ENCODE measurements around the gene MAML3. TPM values are rescaled to one million over a fixed set of nuclear protein-coding genes. Genes with fewer than 3 reads are reported as not detected.

The MAML3 gene
- polyA plus RNA-seq, 1 donor (not counting 4 experiments of a cell fraction or from before 2014, with no cell fraction given) = 0.68 TPM

- dilution Hi-C loops (cut with MboI; ENCODE audit: extremely low pct_ligation_motif_present, low sequenced_read_pairs) = no loop called here
- Histone ChIP-seq H4K20me1 (ENCODE audit: control insufficient read depth, extremely low read depth, insufficient read depth, low read length) (no peaks in the 10 kb centered on the region), H3K27me3 (ENCODE audit: control insufficient read depth, extremely low read depth, insufficient read depth, low read length) (no peaks in the 10 kb centered on the region), H3K9me1 (ENCODE audit: control insufficient read depth, extremely low read depth, insufficient read depth, low read length) (no peaks in the 10 kb centered on the region), H3K9me3 (ENCODE audit: control insufficient read depth, low read depth, low read length) (no peaks in the 10 kb centered on the region), H3K9ac (ENCODE audit: control insufficient read depth, extremely low read depth, insufficient read depth, low read length) (no peak overlapping the region), H3K27ac (ENCODE audit: control insufficient read depth, insufficient read depth, low read length) (no peak overlapping the region), H3K4me1 (ENCODE audit: control insufficient read depth, extremely low read depth, insufficient read depth, low read length) (peaks cover 15% of the 10 kb centered on the region), H3K4me3 (ENCODE audit: control insufficient read depth in 2 of 3, extremely low read depth in 1 of 3, insufficient read depth in 2 of 3, low read depth in 1 of 3, low read length in 3 of 3) (no peak overlapping the region), H3K79me2 (ENCODE audit: control insufficient read depth, insufficient read depth, low read length) (no peaks in the 10 kb centered on the region), H3K4me2 (ENCODE audit: control insufficient read depth, extremely low read depth, insufficient read depth, low read depth, low read length) (peak overlapping the region; percentile 27), H3K36me3 (ENCODE audit: control insufficient read depth in 2 of 2, extremely low read depth in 1 of 2, insufficient read depth in 2 of 2, low read length in 2 of 2) (no peaks in the 10 kb centered on the region), H2AFZ (ENCODE audit: control insufficient read depth, low read length) (peak overlapping the region; percentile 32)
- no peak for TF ChIP-seq EZH2 (IDR thresholded peaks at IDR 0.05; ENCODE audit: low read length)
- FAIRE-seq = peak; percentile 23
- no peak for DNase-seq (ENCODE audit: low read depth, low spot score)
Observed at GRCh38 chr4:140047017-140047640, 106.9 kb downstream of the MAML3 start.

GRCh38 chr4:140046543-140046942 lies 107.4 kb downstream of the MAML3 start:
- H3K27ac ChIP-seq (ENCODE audit: control insufficient read depth, insufficient read depth, low read length) = no peak overlapping the region
- no peak overlapping the region for H3K4me3 ChIP-seq (ENCODE audit: control insufficient read depth in 2 of 3, extremely low read depth in 1 of 3, insufficient read depth in 2 of 3, low read depth in 1 of 3, low read length in 3 of 3)
- no peak for TF ChIP-seq CTCF (optimal IDR thresholded peaks at IDR 0.05 in 1 of 3, IDR thresholded peaks at IDR 0.05 in 1 of 3, conservative IDR thresholded peaks at IDR 0.05 in 1 of 3; ENCODE audit: extremely low read depth in 1 of 3, insufficient read depth in 2 of 3, low read length in 3 of 3)
- no peak for TF ChIP-seq EZH2 (IDR thresholded peaks at IDR 0.05; ENCODE audit: low read length)
- dilution Hi-C loops (cut with MboI; ENCODE audit: extremely low pct_ligation_motif_present, low sequenced_read_pairs) = no loop called here
- H3K4me1 ChIP-seq (ENCODE audit: control insufficient read depth, extremely low read depth, insufficient read depth, low read length) = peaks cover 15% of the 10 kb centered on the region
- H3K79me2 ChIP-seq (ENCODE audit: control insufficient read depth, insufficient read depth, low read length) = no peaks in the 10 kb centered on the region
- H4K20me1 ChIP-seq (ENCODE audit: control insufficient read depth, extremely low read depth, insufficient read depth, low read length) = no peaks in the 10 kb centered on the region
- H3K36me3 ChIP-seq (ENCODE audit: control insufficient read depth in 2 of 2, extremely low read depth in 1 of 2, insufficient read depth in 2 of 2, low read length in 2 of 2) = no peaks in the 10 kb centered on the region
- no peaks in the 10 kb centered on the region for H3K9me1 ChIP-seq (ENCODE audit: control insufficient read depth, extremely low read depth, insufficient read depth, low read length)
- H3K27me3 ChIP-seq (ENCODE audit: control insufficient read depth, extremely low read depth, insufficient read depth, low read length) = no peaks in the 10 kb centered on the region
- FAIRE-seq (no peak), DNase-seq (ENCODE audit: low read depth, low spot score) (no peak)
- no peaks in the 10 kb centered on the region for H3K9me3 ChIP-seq (ENCODE audit: control insufficient read depth, low read depth, low read length)
- H2AFZ ChIP-seq (ENCODE audit: control insufficient read depth, low read length) = no peak overlapping the region
- no peak overlapping the region for H3K4me2 ChIP-seq (ENCODE audit: control insufficient read depth, extremely low read depth, insufficient read depth, low read depth, low read length)
- no peak overlapping the region for H3K9ac ChIP-seq (ENCODE audit: control insufficient read depth, extremely low read depth, insufficient read depth, low read length)

GRCh38 chr4:140046016-140046415 lies 108.0 kb downstream of the MAML3 start:
- H4K20me1 ChIP-seq (ENCODE audit: control insufficient read depth, extremely low read depth, insufficient read depth, low read length) = no peaks in the 10 kb centered on the region
- dilution Hi-C loops (cut with MboI; ENCODE audit: extremely low pct_ligation_motif_present, low sequenced_read_pairs) = no loop called here
- DNase-seq (ENCODE audit: low read depth, low spot score) (no peak), FAIRE-seq (peak; percentile 46)
- no peaks in the 10 kb centered on the region for H3K27me3 ChIP-seq (ENCODE audit: control insufficient read depth, extremely low read depth, insufficient read depth, low read length)
- H3K9me3 ChIP-seq (ENCODE audit: control insufficient read depth, low read depth, low read length) = no peaks in the 10 kb centered on the region
- TF ChIP-seq EZH2 (IDR thresholded peaks at IDR 0.05; ENCODE audit: low read length) (no peak), CTCF (optimal IDR thresholded peaks at IDR 0.05 in 1 of 3, IDR thresholded peaks at IDR 0.05 in 1 of 3, conservative IDR thresholded peaks at IDR 0.05 in 1 of 3; ENCODE audit: extremely low read depth in 1 of 3, insufficient read depth in 2 of 3, low read length in 3 of 3) (no peak)
- no peak overlapping the region for H2AFZ ChIP-seq (ENCODE audit: control insufficient read depth, low read length)
- H3K79me2 ChIP-seq (ENCODE audit: control insufficient read depth, insufficient read depth, low read length) = no peaks in the 10 kb centered on the region
- peaks cover 15% of the 10 kb centered on the region for H3K4me1 ChIP-seq (ENCODE audit: control insufficient read depth, extremely low read depth, insufficient read depth, low read length)
- no peak overlapping the region for H3K4me3 ChIP-seq (ENCODE audit: control insufficient read depth in 2 of 3, extremely low read depth in 1 of 3, insufficient read depth in 2 of 3, low read depth in 1 of 3, low read length in 3 of 3)
- H3K4me2 ChIP-seq (ENCODE audit: control insufficient read depth, extremely low read depth, insufficient read depth, low read depth, low read length) = no peak overlapping the region
- no peaks in the 10 kb centered on the region for H3K9me1 ChIP-seq (ENCODE audit: control insufficient read depth, extremely low read depth, insufficient read depth, low read length)
- no peak overlapping the region for H3K9ac ChIP-seq (ENCODE audit: control insufficient read depth, extremely low read depth, insufficient read depth, low read length)
- H3K36me3 ChIP-seq (ENCODE audit: control insufficient read depth in 2 of 2, extremely low read depth in 1 of 2, insufficient read depth in 2 of 2, low read length in 2 of 2) = no peaks in the 10 kb centered on the region
- no peak overlapping the region for H3K27ac ChIP-seq (ENCODE audit: control insufficient read depth, insufficient read depth, low read length)
